Measurements from ENCODE around the gene CENPH.
A peak's percentile ranks its signal among the peaks of the same experiment; 100 is the strongest.
"Not testable (repeated sequence)": the region's sequence is repeated elsewhere in the genome, so short reads cannot be mapped to it uniquely, and the experiment has no call there.

CENPH gene

GRCh38 chr5:69211200-69211599 is 21.8 kb downstream of the CENPH start:
- DNase-seq (ENCODE audit: low read depth), result no peak

GRCh38 chr5:69212022-69212421 is 22.6 kb downstream of the CENPH start:
- no peak for DNase-seq (ENCODE audit: low read depth)

GRCh38 chr5:69213513-69214215 is 24.3 kb downstream of the CENPH start:
- no peak for DNase-seq (ENCODE audit: low read depth)

GRCh38 chr5:69217151-69217511 is 27.7 kb downstream of the CENPH start:
- DNase-seq (ENCODE audit: low read depth), result no peak

GRCh38 chr5:69217548-69218526 is 28.5 kb downstream of the CENPH start:
- DNase-seq (ENCODE audit: low read depth), result peak; percentile 87

- DNase-seq (ENCODE audit: low read depth), result no peak
Observed at GRCh38 chr5:69219939-69220338, 30.6 kb downstream of the CENPH start.

GRCh38 chr5:69220371-69220770 is 31.0 kb downstream of the CENPH start:
- DNase-seq (ENCODE audit: low read depth), result not testable (repeated sequence)

GRCh38 chr5:69220833-69221232 is 31.4 kb downstream of the CENPH start:
- DNase-seq (ENCODE audit: low read depth), result not testable (repeated sequence)

- no peak for DNase-seq (ENCODE audit: low read depth)
Observed at GRCh38 chr5:69224520-69224919, 35.1 kb downstream of the CENPH start.

GRCh38 chr5:69225860-69226259 is 36.5 kb downstream of the CENPH start:
- no peak for DNase-seq (ENCODE audit: low read depth)

GRCh38 chr5:69230181-69230580 is 40.8 kb downstream of the CENPH start:
- DNase-seq (ENCODE audit: low read depth), result no peak

- no peak for DNase-seq (ENCODE audit: low read depth)
Observed at GRCh38 chr5:69231281-69231680, 41.9 kb downstream of the CENPH start.

GRCh38 chr5:69231851-69232250 is 42.5 kb downstream of the CENPH start:
- DNase-seq (ENCODE audit: low read depth), result no peak

GRCh38 chr5:69234457-69235268 is 45.3 kb downstream of the CENPH start, which contains the start of gene CDK7:
Gene CDK7, plus strand, starts transcription at chr5:69234886. Its CDS starts 90 bp downstream, at chr5:69234976.
- DNase-seq (ENCODE audit: low read depth), result peak; percentile 85

GRCh38 chr5:69236733-69237132 is 47.4 kb downstream of the CENPH start:
- DNase-seq (ENCODE audit: low read depth), result not testable (repeated sequence)

GRCh38 chr5:69237877-69238276 is 48.5 kb downstream of the CENPH start:
- DNase-seq (ENCODE audit: low read depth), result no peak

GRCh38 chr5:69238760-69239251 is 49.4 kb downstream of the CENPH start:
- DNase-seq (ENCODE audit: low read depth), result no peak

GRCh38 chr5:69242215-69242927 is 53.0 kb downstream of the CENPH start:
- DNase-seq (ENCODE audit: low read depth), result no peak

- DNase-seq (ENCODE audit: low read depth), result no peak
Observed at GRCh38 chr5:69245031-69245430, 55.6 kb downstream of the CENPH start.

GRCh38 chr5:69248019-69248418 is 58.6 kb downstream of the CENPH start:
- no peak for DNase-seq (ENCODE audit: low read depth)

GRCh38 chr5:69250593-69250992 is 61.2 kb downstream of the CENPH start:
- DNase-seq (ENCODE audit: low read depth), result no peak

Measured in stimulated activated CD8-positive, alpha-beta memory T cell treated with anti-CD3 and anti-CD28 coated beads, Interleukin-12 subunit alpha, Interleukin-12 subunit beta, amount 100 ng/mL, for 4 hours (primary cell).